Sciatic nerve (tissue), 2 donors: ENCODE results near the gene TUBAL3. TPM values are rescaled to one million over a fixed set of nuclear protein-coding genes. Genes with fewer than 3 reads are reported as not detected.
"Not testable (repeated sequence)": the region's sequence is repeated elsewhere in the genome, so short reads cannot be mapped to it uniquely, and the experiment has no call there.

Source experiments
- ATAC-seq: fragments of 200-7000 bp; cut with Tn5 transposase; one replicate; pipeline ENCODE4 v1.9.1; 2020; ENCODE audit warnings: mild to moderate bottlenecking, moderate library complexity
- DNase-seq: peaks from one replicate; pipeline ENCODE4 v3.0.0-alpha.2; 2020; ENCODE audit warnings: low spot score
- intact Hi-C: fragments of 100-400 bp; cut with DNase I; formaldehyde crosslinking; loops from one replicate; pipeline ENCODE4 v1.14.2; 2022
- total RNA-seq: library from RNA; stranded (reverse); fragmentation: NEBNext Ultra II Directional; extraction: Animal tissue kit (Norgen Biotek cat#: 25700); gene quantifications from one replicate; pipeline ENCODE4 v1.2.1, GENCODE V29; 2021
- donor health status: DM: no; HTN: no; CAD: no.
- donor health status: DM: no; HTN: no; CAD: no.

Gene TUBAL3
- total RNA-seq, 1 donor from 2014 or later: 0.18 TPM

- DNase-seq (no peak), ATAC-seq (no peak)
- intact Hi-C loops: no loop called here
Observed at GRCh38 chr10:5433182-5433581, 28.6 kb upstream of the TUBAL3 start.

- intact Hi-C loops: no loop called here
- DNase-seq (no peak), ATAC-seq (no peak)
Observed at GRCh38 chr10:5428133-5428532, 23.5 kb upstream of the TUBAL3 start.

- DNase-seq (no peak), ATAC-seq (no peak)
- intact Hi-C loops: no loop called here
Observed at GRCh38 chr10:5424751-5425150, 20.1 kb upstream of the TUBAL3 start.

GRCh38 chr10:5423771-5424170 is 19.1 kb upstream of the TUBAL3 start:
- no peak for ATAC-seq
- no peak for DNase-seq
- intact Hi-C loops: no loop called here

GRCh38 chr10:5419466-5420094 is 15.0 kb upstream of the TUBAL3 start:
- DNase-seq (no peak), ATAC-seq (no peak)
- intact Hi-C loops: no loop called here

- intact Hi-C loops: no loop called here
- ATAC-seq: no peak
- no peak for DNase-seq
Observed at GRCh38 chr10:5418584-5418983, 14.0 kb upstream of the TUBAL3 start.

GRCh38 chr10:5416981-5417380 is 12.4 kb upstream of the TUBAL3 start:
- DNase-seq (no peak), ATAC-seq (no peak)
- intact Hi-C loops: no loop called here

GRCh38 chr10:5413012-5413938 is 8.6 kb upstream of the TUBAL3 start:
- DNase-seq (no peak), ATAC-seq (peak; percentile 22)
- intact Hi-C loops: no loop called here

GRCh38 chr10:5412277-5412941 is 7.8 kb upstream of the TUBAL3 start, which contains the start of gene NET1:
Gene NET1, plus strand, starts transcription at chr10:5412557. Its CDS starts 136 bp downstream, at chr10:5412693.
- intact Hi-C loops: no loop called here
- ATAC-seq (peak; percentile 99), DNase-seq (peak; percentile 94)

- ATAC-seq (peak; percentile 38), DNase-seq (no peak)
- intact Hi-C loops: no loop called here
Observed at GRCh38 chr10:5411941-5412276, 7.3 kb upstream of the TUBAL3 start.

- DNase-seq, ATAC-seq, intact Hi-C loops: not testable (repeated sequence)
Observed at GRCh38 chr10:5410787-5411186, 6.2 kb upstream of the TUBAL3 start.

- intact Hi-C loops: no loop called here
- no peak for DNase-seq
- ATAC-seq: no peak
Observed at GRCh38 chr10:5406918-5407317, 2.3 kb upstream of the TUBAL3 start.

- no peak for ATAC-seq
Observed at GRCh38 chr10:5402798-5403197, 1.8 kb downstream of the TUBAL3 start.

GRCh38 chr10:5400468-5401240 is 4.0 kb downstream of the TUBAL3 start:
- DNase-seq: no peak
- ATAC-seq: no peak
- intact Hi-C loops: no loop called here

More at GRCh38 chr10:5402798-5403197, 1.8 kb downstream of the TUBAL3 start:
- intact Hi-C loops: no loop called here
- no peak for DNase-seq

- no peak for ATAC-seq
- intact Hi-C loops: no loop called here
- DNase-seq: no peak
Observed at GRCh38 chr10:5399332-5399731, 5.3 kb downstream of the TUBAL3 start.

- intact Hi-C loops: no loop called here
- ATAC-seq (no peak), DNase-seq (no peak)
Observed at GRCh38 chr10:5396556-5397300, 7.9 kb downstream of the TUBAL3 start.

GRCh38 chr10:5395168-5395567 is 9.5 kb downstream of the TUBAL3 start:
- DNase-seq: no peak

GRCh38 chr10:5393529-5393928 is 11.1 kb downstream of the TUBAL3 start:
- intact Hi-C loops: no loop called here
- DNase-seq (no peak), ATAC-seq (no peak)

More at GRCh38 chr10:5395168-5395567, 9.5 kb downstream of the TUBAL3 start:
- no peak for ATAC-seq
- intact Hi-C loops: no loop called here
